GDM1 (cell line): ENCODE measurements around the gene PLPPR4.
"Not testable (repeated sequence)": the region's sequence is repeated elsewhere in the genome, so short reads cannot be mapped to it uniquely, and the experiment has no call there.

Experiments used
- DNase-seq: peaks from one replicate; lab custom pipeline; 2025; lab: John Stamatoyannopoulos, UW

The PLPPR4 gene, protein sequence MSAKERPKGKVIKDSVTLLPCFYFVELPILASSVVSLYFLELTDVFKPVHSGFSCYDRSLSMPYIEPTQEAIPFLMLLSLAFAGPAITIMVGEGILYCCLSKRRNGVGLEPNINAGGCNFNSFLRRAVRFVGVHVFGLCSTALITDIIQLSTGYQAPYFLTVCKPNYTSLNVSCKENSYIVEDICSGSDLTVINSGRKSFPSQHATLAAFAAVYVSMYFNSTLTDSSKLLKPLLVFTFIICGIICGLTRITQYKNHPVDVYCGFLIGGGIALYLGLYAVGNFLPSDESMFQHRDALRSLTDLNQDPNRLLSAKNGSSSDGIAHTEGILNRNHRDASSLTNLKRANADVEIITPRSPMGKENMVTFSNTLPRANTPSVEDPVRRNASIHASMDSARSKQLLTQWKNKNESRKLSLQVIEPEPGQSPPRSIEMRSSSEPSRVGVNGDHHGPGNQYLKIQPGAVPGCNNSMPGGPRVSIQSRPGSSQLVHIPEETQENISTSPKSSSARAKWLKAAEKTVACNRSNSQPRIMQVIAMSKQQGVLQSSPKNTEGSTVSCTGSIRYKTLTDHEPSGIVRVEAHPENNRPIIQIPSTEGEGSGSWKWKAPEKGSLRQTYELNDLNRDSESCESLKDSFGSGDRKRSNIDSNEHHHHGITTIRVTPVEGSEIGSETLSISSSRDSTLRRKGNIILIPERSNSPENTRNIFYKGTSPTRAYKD

DNA sequence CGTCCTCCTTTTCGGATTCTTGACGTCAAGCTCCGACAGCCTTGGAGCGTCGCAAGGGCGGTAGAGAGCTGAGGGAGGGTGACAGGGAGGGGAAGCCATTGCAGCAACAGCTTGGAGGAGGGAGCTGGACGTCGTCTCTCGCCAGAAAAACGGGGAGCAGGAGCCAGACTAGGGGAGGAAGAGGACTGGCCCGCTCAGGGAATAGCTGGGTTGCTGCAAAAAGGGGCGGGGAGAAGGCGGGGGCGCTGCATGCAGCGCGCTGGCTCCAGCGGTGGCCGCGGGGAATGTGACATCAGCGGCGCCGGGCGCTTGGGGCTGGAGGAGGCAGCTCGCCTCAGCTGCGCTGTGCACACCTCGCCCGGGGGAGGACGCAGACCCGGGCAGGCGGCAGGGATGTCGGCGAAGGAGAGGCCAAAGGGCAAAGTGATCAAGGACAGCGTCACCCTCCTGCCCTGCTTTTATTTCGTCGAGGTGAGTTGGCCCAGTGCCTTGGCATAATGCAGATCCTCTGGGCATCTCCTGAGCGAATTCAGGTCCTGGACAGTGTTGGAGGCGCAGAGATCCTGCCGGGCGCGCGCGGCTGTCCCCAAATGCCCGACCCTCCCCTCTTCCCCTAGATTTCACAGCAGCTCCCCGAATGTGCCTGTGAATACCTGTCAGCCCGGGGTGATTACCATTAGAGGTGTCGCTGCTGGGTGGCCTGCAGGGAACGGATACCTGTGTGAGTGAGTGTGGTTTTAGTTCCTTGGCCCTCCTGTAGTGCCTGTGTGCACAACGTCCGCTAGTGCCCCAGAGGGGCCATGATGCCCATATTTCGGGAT is at the start of gene PLPPR4:
Gene PLPPR4, plus strand, starts transcription at position 292 of the 821 bp plus-strand sequence. Its CDS starts 102 bp downstream, at position 394.
- no peak for DNase-seq

DNA sequence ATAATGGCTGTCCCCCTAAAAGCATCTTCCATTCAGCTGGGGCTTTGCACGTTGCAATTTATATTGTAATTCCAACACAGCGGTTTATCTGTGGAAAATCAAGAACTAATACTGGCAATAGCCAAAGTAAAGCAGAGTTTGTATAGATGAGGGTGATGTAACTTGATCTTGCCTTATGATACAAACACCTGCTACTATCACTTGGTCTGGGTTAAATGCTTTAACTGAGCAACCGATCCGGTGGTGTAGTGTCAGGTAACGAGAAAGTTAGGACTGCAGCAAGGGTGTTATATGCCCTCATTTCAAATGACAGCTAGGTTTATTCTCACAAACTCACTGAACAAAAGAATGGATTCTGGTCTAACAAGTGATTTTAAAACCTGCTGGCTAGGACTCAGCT is 47.3 kb upstream of the PLPPR4 start:
- DNase-seq: no peak

DNA sequence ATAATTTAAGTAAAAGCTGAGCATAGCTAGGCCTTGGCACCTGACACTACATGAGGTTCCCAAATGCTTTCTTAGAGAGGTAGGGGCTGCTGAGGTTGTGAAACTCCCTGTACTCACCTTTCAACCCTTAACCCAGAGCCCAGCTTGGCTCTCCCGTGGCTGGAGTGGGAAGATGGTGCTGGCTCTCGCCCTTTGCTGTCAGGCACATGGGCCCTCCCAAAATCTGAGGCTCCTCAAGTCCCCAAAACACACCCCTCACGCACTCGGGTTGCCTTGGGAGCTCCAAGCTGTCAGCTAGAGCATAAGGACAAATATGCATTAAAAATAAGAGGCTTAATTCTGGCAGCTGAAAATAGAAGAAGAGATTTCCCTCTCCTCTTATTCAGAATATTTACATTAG is 46.7 kb upstream of the PLPPR4 start:
- DNase-seq: no peak

DNA sequence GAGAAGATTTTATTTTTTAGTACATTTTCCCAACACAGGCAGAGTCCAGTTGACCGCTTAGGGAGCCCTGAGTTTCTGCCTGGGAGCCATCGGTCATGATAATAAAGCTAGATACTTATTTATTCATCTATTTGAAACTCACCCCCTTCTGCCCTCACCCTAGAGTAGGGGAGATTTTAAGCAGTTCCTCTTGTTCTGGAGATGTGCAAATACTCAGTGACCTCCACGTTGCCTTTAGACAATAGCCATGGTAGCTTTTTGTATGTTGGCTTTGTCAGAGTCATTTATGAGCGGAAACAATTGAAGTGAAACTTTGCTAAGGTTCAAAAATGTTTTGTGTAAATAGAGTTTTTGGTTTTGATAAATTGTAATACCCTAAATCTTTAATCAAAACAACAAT is 45.7 kb upstream of the PLPPR4 start:
- DNase-seq: no peak

DNA sequence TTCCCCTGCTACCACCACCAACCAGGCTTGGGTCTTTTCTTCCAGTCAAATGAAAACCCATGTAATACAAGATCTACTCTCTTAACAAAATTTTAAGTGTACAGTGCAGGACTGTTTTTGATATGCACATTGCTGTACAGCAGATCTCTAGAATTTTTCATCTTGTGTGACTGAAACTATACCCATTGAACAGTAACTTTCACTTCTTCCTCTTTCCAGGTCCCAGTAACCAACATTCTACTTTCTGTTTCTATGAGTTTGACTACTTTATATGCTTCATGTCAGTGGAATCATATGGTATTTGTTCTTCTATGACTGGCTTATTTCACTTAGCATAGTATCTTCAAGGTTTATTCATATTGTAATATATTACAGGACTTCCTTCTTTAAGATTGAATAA is 45.3 kb upstream of the PLPPR4 start:
- no peak for DNase-seq

DNA sequence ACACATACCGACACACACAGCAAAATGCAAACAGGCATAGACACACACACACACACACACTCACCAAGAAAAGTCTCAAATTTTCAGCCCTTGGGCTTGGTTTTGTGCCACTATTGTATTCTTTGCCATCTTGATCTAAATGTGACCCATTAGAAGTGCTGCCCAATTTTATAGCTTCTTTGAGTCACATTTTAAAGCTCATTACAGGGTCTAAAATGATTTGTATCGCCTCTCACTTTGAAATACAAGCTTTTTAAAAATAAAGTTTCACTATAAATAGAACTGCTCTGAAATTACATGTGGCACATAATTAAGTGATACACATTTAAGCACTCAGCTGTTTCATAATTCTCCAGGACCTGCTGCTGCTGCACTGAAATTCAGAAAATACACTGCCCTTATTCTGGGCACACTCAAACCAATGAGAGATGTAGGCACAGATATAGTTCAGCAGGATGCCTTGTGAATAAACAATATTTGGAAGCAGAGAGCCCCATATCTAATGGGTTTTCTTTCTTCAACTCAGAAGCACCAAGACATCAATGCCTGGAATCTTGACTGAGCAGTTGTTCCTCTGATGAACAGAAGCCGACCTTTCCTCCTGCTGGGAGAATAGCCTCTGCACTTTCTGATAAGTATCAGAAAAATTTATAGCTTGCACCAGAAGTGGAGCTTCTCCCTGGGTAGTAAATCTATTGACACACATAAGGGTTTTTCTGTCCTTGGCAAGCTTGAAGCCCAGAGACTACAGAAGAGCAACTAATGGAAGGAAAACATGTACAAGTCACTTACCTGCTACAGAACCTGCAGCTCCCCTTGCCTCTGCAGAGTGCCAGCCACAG is 37.0 kb upstream of the PLPPR4 start:
- DNase-seq: no peak

DNA sequence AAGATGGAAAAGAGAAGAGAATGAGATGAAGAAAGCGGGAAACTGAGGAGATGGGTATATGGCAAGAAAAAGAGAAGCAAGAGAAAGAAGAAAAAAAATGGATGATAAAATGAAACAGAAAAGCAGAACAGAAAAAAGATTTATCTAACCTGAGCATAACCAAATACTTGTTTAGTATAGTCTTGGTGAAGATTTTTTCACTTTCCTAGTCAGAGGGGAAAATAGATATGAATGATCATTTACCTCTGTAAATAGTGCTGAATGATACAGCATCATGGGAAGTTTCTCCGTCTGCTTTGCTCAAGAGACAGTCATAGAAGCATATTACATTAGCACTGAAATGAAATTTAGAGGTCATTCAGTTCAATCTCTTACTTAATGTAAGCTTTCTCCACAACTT is 36.1 kb upstream of the PLPPR4 start:
- DNase-seq: no peak

DNA sequence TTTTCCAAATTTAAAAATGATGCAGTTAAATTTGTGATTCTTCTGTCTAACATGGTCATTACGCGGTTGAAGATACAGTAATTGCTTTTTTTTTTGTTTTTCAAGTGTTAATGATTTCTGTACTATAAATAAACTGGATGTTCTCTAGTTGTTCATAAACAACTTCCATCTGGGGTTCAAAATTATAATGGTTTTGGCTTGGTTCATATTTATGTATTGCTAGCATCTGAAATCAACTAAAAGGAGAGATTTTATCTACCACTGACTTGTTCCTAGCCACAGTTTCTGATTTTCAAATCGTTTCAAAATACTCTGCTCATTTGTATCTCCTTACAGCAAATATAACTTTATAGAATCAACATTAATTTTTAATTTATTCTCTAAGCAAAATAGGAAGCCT is 35.2 kb upstream of the PLPPR4 start:
- DNase-seq: no peak

DNA sequence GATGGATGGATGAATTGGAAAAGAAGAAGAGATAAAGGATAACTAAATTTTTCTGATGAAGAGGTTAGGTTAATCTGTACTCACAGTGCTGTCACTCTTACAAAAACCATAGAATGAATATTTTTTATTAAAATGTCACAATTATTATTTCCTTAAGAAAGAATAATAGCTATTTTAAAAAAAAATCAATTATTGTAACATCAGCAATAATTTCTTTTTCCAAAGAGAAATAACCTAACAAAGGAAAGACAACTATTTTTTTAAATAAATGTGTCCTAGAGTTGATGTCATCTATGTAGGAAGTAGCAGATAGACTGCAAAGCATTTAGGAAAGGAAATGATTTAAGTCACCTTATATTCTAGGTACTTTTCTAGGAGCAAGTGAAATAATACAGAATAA is 33.6 kb upstream of the PLPPR4 start:
- no peak for DNase-seq

DNA sequence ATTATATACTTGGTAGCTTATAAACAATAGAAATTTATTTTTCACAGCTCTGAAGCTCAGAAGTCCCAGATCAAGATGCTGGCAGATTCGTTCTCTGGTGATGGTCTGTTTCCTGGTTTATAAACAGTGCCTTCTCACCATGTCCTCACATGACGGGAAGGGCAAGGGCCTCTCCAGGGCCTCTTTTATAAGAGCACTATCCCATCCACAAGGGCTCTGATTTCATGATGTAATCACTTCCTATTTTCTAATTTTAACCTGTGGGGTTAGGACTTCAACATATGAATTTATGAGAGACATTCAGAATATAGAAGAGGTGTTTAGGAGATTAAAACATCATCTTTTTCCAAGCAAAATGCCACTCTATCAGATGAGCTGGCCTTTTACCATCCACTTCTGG is 32.1 kb upstream of the PLPPR4 start:
- no peak for DNase-seq

DNA sequence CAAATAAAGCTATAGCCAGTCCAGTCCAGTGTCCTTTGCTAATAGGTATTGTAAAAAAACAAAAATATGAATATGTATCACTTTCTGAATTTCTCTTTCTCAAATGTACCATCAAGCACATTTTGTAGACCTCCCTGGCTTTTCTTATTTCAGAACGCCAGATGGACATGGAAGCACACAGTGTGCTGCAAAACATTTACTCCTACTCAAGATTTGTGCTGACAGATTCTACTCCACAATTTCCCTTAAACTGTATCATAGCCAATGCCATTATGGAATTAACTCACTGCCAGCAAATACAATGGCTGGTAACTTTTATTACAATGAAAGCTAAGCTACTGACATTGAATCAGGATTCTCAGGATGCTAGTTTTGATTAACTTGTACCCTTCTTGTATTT is 30.8 kb upstream of the PLPPR4 start:
- no peak for DNase-seq

DNA sequence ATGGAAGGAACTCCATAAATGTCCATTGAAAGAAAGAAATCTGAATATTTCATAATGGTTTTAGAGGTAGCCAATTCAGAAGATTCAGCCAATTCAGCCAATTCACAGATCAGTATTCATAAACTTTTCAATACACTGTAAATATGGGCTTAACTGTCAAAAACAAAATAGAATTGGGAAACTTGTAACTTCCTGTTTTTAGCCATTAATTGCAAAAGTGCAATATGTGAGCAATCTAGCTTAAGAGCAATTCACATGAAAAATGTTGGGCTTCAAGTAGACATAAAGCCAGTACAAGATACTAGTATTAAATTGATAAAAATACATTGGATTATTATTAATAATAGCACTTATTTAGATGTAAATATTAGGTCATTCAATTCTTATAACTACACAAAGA is 27.5 kb upstream of the PLPPR4 start:
- no peak for DNase-seq

DNA sequence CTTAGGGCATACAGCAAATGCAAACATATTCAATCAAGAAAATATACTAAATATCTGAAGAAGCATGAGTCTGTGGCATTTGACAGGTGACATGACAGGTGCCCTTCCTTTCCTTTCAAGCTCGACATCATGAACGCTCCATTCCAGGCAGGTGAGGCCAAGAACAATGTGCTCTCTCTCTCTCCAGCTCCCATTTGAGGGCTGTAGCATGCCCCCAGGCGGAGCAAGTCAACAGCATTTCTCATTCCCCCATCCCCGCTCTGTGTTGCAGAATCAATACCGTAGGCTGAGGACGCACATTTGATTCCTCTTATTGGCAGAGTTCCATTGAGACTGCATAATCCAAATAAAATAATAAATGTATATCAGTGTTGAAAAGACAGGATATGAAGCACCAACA is 24.6 kb upstream of the PLPPR4 start:
- no peak for DNase-seq

DNA sequence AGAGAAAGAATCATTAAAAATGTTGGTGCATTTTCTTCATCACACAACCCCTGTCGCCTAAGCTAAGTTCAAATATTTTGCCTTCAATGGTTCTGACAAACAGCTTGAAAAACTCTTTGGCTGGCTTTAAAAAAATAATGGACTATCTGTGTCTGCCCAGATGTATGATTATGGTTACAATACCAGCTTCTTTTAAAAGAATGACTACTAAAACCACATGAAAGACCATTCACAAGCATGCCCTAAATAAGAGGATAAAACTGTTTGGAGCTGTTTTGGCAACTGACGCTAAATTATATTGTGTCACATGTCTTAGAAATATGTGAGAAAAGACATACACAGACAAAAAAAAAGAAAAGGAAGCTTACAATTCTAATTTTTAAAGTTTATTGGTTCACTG is 23.7 kb upstream of the PLPPR4 start:
- DNase-seq: no peak

DNA sequence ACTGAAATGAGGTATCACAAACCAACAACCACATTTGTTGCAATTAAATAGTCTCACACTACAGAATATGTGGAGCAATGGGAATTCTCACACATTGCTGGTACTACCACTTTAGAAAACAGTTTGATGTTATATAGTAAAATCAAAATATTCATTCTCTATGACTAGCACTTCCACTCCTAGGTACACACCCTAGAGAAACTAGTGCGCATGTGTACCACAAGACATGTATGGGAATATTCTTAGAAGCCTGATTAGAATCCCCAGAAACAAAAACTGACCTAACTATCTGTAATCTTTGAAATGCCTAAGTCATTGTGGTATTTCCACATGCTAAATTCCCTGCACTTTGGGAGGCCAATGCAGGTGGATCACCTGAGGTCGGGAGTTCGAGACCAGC is 18.1 kb upstream of the PLPPR4 start:
- no peak for DNase-seq

DNA sequence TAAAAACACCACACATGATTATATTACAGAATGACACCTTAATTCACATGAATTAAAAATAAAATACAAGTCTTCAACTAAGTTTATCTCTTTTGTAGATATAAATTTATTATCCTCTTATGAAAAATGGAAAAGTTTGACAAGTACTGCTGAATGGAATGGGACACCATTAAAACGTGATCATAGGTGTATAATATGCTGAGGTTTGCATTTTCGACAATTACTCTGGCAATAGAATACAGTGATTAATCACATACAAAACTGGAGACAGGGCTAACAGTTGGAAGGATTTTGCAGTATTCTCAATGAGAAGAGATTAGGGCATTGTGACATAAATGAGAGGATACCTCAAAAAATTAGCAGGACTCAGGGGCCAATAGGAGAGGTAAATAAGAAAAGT is 17.1 kb upstream of the PLPPR4 start:
- no peak for DNase-seq

DNA sequence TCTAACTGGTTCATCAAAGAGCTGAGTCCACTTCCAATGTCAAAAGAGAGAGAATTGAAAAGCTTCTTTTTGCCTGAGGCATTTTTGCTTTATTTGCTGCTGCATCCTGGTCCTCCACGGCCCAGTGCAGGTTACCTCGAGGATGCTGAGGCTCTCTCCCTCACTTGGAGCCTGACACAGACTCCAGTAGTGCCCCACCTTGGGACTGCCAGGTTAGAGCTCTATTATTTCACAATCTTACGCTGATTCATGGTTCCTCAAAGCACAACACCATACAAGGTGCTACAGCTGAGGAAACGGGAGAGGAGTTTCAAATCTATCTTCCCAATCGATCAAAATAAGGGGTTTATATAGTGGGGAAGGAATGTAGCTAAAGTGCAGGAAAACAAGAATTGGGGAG is 13.6 kb upstream of the PLPPR4 start:
- no peak for DNase-seq

DNA sequence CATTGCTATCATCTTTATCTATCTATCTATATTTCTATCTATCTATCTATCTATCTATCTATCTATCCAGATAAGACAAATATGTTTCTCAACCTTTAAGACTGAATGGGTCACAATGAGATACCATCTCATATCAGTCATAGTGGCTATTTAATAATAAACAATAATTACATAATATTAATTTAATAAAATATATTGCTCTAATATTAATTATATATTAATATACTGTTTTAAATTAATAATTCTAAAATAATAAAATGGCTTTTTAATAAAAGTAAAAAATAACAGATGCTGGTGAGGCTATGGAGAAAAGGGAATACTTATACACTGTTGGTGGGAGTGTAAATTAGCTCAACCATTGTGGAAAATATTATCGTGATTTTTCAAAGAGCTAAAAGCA is 13.0 kb upstream of the PLPPR4 start:
- no peak for DNase-seq

DNA sequence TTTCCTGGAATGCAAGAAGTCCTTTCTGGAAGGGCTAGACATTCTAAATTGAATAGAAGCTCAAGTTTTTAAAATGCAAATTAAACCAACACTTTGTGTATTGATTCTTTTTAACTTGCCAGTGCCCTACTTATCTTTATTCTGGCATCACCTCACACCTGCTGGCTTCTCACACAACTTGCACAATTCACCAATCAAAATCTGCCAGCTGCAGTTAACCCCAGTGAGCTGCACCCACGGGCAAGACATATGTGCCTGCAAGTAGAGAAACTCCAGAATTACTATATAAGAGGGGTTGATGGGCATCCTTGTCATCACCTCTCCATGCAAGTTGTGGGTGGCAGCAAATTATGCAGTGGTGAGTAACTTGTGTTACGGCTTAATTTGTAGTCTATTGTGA is 11.7 kb upstream of the PLPPR4 start:
- no peak for DNase-seq

DNA sequence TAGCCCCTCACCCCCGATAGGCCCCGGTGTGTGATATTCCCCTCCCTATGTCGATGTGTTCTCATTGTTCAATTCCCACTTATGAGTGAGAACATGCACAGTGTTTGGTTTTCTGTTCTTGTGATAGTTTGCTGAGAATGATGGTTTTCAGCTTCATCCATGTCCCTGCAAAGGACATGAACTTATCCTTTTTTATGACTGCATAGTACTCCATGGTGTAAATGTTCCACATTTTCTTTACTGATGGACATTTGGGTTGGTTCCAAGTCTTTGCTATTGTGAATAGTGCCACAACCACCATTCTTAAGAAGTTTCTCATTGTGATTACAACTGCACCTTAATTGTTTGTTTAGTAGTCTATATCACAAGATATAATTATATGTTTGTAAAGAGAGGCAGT is 3.9 kb upstream of the PLPPR4 start:
- not testable (repeated sequence) for DNase-seq

DNA sequence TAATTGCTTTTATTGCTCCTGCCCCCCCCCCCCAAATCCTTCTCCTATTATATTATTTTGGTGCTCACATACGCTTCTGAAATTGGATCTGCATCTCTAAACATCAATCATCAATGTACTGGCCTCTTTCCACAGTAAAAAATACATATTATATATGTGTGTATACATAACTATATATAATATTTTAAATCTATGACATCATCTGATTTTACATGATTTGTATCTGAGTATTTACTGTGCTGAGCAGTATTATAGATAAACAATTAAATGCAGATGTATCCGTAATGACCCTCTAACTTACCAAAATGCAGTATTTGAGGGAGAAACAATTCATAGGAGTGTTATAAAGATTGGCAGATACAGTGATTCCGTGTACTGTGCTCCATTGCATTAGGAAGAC is 832 bp downstream of the PLPPR4 start:
- no peak for DNase-seq

DNA sequence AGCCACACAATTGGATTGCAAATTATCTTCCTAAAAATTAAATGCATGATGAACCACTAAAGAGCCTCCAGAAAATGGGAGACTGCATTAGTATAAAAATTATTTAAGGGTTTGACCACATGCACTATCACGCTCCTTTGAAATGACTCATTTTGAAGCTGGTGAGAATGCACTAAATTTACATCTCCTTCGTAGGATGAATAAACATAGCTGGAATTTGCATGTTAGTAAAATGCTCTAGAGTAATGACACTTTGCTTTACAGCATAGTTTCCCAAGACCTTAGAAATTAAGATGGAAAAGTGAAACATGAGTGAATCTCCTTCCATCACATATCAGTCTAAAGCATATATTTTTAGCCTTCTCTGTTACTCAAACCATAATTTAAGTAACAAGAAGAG is 2.4 kb downstream of the PLPPR4 start:
- no peak for DNase-seq
